HG03520 (cell line): ENCODE data around the gene NPC2.
"Not testable (repeated sequence)": the region's sequence is repeated elsewhere in the genome, so short reads cannot be mapped to it uniquely, and the experiment has no call there.

Experiments used
- ATAC-seq: cut with Tn5 transposase; IDR thresholded peaks from one replicate; pipeline ENCODE4 v1.9.1; 2021; ENCODE audit warnings: mild to moderate bottlenecking, moderate library complexity; ENCODE audit not compliant: unreplicated experiment

Gene NPC2

GRCh38 chr14:74474376-74474775, 18.7 kb downstream of the NPC2 start:
- no peak for ATAC-seq

GRCh38 chr14:74472601-74473000, 20.5 kb downstream of the NPC2 start:
- ATAC-seq = no peak

DNA sequence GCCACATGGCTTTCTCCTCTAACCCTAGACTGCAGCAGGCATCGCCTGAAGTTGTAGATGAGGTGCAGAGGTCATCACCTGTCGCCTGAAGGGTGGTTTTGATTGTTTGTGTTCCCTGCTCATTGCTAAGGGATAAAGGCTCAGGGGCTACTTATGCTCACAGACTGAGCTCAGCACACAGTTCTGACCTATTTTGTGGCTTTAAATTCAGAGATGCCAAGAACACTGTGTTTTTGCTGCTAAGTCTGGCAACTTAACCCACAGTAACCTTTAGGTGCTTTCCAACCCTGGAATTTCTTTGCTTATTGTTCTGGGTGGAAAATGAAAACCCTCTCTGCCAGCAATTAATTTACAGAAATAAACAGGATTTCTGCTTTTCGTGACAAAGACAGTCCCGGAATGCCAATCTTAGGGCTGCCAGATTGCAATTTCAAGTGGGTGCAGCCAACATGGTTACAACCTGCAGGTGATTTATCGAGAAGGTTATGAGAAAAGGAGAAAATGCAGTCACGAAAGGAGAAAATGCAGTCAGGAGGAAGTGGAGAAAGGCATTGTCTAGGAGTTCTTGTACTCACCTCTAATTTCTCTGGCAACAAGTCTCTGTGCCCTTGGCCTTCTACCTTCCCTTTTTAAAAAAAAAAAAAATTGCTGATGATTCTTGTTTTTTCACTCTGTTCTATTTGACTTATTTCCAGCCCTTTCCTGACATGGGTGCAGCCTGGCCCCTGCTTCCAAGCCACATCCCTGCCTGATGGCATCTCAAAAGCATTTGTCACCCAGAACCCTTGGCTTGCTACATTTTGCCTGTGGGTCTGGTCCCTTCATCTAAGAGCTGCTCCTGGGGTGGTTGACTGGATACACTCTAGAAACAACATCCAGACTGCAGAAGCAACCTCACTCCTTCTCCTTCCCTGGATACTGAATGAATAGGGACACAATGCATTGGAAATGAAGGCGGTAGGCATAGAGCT, 23.3 kb downstream of the NPC2 start:
- ATAC-seq = no peak

DNA sequence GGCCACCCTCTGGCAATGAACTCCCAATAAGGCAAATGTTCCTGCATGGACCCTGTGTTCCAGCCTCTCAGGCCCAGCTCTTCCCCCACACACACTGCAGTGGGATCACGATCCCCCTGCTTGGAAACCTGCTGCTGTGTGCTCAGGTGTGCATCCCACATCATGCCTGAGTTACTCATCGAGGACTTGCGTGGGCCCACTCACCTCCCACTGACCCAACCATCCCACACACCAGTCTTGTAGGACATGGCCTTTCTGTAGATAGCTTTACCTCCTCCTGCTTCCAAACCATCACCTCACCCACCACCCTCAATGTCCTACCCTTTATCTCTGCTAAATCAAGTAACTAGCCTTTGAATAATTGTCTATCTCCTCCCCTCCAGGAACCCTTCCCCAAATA, 24.6 kb downstream of the NPC2 start:
- no peak for ATAC-seq

DNA sequence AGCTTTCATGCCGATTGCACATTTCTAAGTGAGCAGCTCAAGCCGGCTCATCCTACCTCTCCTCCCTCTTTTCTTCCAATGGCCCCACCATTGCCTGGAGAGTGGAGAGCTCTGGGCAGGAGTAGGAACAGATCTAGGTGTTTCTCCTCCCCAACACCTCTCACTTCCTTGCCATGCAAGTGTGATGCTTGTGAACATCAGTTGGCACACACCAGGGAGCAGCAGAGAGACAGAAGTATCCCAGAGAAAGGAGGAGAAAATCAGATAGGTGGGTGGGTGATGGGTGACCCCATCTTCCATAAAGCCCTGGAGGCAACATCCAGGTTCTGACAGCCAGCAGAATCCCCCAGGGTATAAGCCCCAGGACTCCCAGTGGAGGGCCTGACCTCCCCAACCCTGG, 27.8 kb downstream of the NPC2 start:
- ATAC-seq = no peak

GRCh38 chr14:74464785-74465184, 28.3 kb downstream of the NPC2 start:
- no peak for ATAC-seq

DNA sequence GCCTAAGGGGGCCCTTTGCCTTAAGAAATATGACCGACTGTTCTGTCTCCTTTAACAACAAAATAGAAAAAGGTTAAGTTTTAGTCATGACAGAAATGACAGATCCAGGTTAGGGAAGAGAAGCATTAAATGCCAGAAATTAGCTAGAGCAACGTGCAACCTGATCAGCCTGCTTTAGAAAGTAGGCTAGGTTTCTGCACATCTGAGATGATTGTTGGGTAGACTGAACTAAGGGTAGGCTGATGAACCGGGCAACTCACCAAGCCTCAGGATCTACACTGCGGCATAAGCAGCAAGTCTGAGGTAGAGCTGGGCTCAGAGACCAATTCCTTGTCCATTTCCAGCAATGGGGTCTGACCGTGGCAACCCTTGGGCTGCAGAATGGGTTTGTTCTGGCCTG, 29.4 kb downstream of the NPC2 start:
- no peak for ATAC-seq

DNA sequence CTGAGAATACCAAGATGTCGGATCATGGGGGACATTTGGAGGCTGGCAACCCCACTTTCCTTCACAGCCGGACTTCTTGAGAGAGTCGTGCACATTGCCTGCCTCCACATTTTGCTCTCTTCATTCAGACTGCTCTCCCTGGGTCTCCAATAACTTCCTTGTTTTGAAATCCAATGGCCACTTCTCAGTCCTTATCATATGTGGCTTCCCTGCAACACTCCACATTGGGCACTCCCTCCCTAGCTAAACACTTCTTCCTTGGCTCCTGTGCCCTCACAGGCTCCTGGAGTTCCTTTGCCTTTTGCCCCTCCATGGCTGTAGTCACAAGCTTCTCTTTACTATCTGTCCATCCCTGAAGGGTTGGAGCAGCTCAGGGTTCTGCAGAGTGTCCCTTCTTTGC, 30.1 kb downstream of the NPC2 start:
- no peak for ATAC-seq

GRCh38 chr14:74459976-74460375, 33.1 kb downstream of the NPC2 start:
- no peak for ATAC-seq

- ATAC-seq = no peak
These were observed 33.7 kb downstream of the NPC2 start for GRCh38 chr14:74459289-74459946.

GRCh38 chr14:74457565-74457895, 35.6 kb downstream of the NPC2 start:
- ATAC-seq = no peak

- ATAC-seq = no peak
These were observed 36.2 kb downstream of the NPC2 start for GRCh38 chr14:74456684-74457564.

DNA sequence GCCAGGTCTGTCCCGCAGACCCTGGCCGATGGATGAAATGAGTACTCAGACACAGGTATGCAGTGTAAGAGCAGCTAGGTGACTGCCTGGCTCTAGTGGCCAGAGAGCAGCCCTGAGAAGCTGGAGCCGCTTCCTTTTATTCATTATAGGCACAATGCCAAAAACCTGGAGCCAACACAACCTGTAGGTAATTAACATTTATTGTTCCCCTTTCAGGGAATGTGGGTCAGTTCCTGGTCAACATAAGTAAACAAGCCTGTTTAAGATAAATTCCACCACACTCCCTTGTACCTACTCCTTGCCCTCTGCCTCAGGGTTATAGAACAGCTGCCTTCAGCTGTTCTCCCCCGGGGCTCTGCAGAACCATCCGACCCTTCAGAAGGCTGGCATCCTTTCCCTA, 38.7 kb downstream of the NPC2 start:
- ATAC-seq = not testable (repeated sequence)

DNA sequence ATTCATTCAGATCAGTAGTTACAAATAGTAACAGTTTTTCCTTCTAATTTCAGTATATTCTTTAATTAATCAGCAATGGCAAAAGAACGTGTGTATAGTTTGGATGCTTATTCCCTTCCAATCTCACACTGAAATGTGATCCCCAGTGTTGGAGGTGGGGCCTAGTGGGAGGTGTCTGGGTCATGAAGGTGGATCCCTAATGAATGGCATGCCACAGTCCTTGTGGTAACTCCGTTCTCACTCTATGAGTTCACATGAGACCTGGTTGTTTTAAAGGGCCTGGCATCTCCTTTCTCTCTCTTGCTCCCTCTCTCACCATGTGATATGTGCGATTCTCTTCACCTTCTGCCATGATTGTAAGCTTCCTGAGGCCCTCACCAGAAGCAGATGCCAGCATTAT, 48.2 kb downstream of the NPC2 start:
- ATAC-seq = no peak

DNA sequence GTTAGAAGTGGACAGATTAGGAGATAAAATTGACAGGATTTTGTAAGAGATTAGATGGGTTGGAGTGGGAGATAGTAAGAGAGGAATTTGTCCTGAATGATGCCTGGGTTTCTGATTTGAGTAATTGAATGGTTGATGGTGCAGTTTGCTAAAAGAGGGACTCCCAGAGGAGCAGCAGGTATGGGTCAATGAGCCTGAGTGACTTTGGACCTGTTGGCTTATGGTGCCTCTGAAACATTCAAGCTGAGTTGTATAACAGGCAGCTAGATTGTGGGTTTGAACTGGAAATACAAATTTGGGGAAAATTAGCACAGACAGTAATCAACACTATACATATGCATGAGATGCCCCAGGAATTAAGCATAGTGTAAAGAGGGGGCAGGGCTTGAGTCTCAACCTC, 50.3 kb downstream of the NPC2 start:
- ATAC-seq = no peak

DNA sequence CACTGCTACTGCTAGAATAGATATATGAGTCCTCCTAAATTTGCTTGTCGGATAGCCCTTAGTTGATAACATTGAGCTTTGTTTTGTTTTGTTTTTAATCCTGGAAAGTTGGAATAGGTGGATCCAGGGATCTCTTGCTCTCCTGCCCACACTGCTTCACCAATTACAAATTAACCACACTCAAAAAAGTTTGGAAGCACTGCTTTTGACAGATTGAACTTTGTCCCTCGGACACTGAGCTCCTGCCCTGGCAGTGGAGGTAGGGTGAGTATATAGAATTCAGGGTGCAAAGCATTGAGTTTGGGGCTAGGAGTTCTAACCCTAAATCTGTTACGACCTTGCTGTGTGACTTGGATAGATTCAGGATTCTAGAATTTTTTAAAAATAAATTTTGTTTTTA, 52.0 kb downstream of the NPC2 start:
- ATAC-seq = no peak

DNA sequence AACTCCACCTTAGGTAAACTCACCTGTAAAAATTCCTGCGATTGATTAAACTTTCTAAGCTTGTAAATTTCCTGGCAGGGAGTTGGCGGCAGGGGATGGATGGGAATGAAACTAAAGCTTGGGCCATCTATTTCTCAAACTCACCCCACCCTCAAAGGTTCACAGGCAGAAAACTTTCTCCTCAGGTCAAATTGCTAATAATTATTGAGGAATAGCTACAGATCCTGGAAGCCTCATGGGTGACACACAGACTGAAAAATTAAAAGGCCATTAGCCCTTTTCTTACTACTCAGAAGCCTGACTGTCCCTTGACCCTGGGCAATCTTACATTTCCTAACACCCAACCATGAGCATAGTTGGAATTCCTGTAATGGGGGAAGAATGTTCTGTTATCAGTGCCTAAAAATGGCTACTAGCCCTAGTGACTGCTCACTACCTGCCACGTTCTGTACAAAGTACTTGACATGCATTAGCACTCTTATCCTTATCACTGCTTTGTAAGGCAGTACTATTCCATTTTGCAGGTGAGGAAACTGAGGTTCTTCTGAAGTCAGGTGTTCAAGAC, 54.7 kb downstream of the NPC2 start:
- no peak for ATAC-seq

DNA sequence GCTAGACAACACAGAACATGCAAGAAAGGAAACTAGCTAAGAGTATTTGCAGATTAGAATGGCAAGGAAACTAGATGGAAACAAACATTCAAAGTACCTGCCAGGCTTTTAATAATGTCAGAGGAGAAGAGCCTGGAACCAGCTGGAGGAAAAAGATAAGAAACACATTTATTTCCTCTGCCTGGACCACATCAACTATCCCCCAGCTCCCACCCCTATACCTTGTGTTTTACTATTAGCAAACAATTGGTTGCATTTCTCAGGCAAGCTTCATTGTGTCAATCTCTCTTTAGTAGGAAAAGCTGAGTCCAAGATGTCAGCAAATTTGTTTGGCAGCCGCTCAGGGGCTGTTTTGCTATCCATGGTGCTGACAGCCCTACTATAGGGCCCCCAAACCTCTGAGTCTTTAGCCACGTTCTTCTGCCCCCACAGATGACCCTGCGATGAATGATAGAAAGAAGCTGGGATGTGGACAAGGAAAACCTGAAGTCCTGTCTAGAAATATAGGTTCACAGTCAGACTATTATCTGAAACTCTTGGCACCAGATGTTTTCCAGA, 55.5 kb downstream of the NPC2 start:
- no peak for ATAC-seq

DNA sequence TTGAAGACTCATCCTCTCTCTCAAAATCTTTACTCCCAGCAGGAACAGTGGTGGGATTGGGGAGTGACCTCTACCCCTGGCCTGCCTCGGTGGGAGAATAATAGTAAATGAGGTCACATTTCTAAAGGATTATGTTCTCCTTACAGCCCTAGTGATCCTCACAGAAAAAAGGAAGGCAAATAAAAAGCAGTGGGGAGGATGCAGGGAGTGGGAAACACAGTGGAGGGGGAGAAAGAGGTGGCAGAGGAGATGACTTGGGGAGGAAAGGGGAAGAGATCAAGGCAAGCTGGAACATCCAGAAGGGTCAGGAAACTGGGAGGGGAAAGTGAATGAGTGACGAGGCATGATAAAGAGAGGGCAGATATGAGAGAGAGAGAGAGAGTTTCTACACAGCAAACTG, 58.8 kb downstream of the NPC2 start:
- no peak for ATAC-seq

- no peak for ATAC-seq
These were observed 63.1 kb downstream of the NPC2 start for GRCh38 chr14:74429991-74430390.
